T-helper 17 cell (primary cell): ENCODE measurements around the gene AAGAB. TPM values are rescaled to one million over a fixed set of nuclear protein-coding genes. Genes with fewer than 3 reads are reported as not detected.
"Not testable (repeated sequence)": the region's sequence is repeated elsewhere in the genome, so short reads cannot be mapped to it uniquely, and the experiment has no call there.

Source experiments
- ATAC-seq: fragments of 150-1000 bp; cut with Tn5 transposase; 2 replicates; pipeline ENCODE4 v1.10.0; 2021; ENCODE audit warnings: mild to moderate bottlenecking, moderate library complexity
- DNase-seq, 3 donors: peaks; one replicate each; pipeline versions ENCODE4 v3.0.0 to v3.0.0-alpha.2; 2020 to 2021
- H3K9me3 ChIP-seq: one replicate; pipeline ENCODE4 v1.7.0; 2013; ENCODE audit warnings: low read length, mild to moderate bottlenecking; ENCODE audit not compliant: control insufficient read depth, poor library complexity, severe bottlenecking
- H3K27ac Mint-ChIP-seq: one replicate; pipeline ENCODE4 v1.8.0; 2022; ENCODE audit warnings: mild to moderate bottlenecking, moderate library complexity, mixed read lengths
- H3K27me3 Mint-ChIP-seq: one replicate; pipeline ENCODE4 v1.8.0; 2022; ENCODE audit warnings: mixed read lengths
- H3K36me3 Mint-ChIP-seq: one replicate; pipeline ENCODE4 v1.8.0; 2022; ENCODE audit warnings: low read depth, mixed read lengths
- H3K4me1 Mint-ChIP-seq: one replicate; pipeline ENCODE4 v1.8.0; 2022; ENCODE audit warnings: mild to moderate bottlenecking, mixed read lengths
- H3K4me3 Mint-ChIP-seq: one replicate; pipeline ENCODE4 v1.8.0; 2022; ENCODE audit warnings: mild to moderate bottlenecking, moderate library complexity, mixed read lengths
- total RNA-seq, 4 donors: library from RNA in 2 of 4; stranded (reverse) in 2 of 4; gene quantifications; one replicate each; pipeline ENCODE4 v1.2.3 and lab custom pipeline; 2022 to 2026

Gene AAGAB
- total RNA-seq, 2 donors from 2014 or later = 29.0 to 30.6 TPM

- Mint-ChIP-seq H3K27ac (no peak overlapping the region), H3K36me3 (no peaks in the 10 kb centered on the region), H3K4me3 (no peak overlapping the region), H3K4me1 (peaks cover 4% of the 10 kb centered on the region), H3K27me3 (no peaks in the 10 kb centered on the region)
- H3K9me3 ChIP-seq = no peaks in the 10 kb centered on the region
- ATAC-seq (no peak), DNase-seq (no peak)
These were observed 13.8 kb upstream of the AAGAB start for GRCh38 chr15:67267951-67268941.

GRCh38 chr15:67267440-67267839 lies 13.0 kb upstream of the AAGAB start:
- ATAC-seq (no peak), DNase-seq (no peak)
- no peaks in the 10 kb centered on the region for H3K36me3 Mint-ChIP-seq
- no peaks in the 10 kb centered on the region for H3K27me3 Mint-ChIP-seq
- H3K9me3 ChIP-seq = no peaks in the 10 kb centered on the region
- H3K4me1 Mint-ChIP-seq = peaks cover 4% of the 10 kb centered on the region
- H3K27ac Mint-ChIP-seq = no peak overlapping the region
- H3K4me3 Mint-ChIP-seq = no peak overlapping the region

DNA sequence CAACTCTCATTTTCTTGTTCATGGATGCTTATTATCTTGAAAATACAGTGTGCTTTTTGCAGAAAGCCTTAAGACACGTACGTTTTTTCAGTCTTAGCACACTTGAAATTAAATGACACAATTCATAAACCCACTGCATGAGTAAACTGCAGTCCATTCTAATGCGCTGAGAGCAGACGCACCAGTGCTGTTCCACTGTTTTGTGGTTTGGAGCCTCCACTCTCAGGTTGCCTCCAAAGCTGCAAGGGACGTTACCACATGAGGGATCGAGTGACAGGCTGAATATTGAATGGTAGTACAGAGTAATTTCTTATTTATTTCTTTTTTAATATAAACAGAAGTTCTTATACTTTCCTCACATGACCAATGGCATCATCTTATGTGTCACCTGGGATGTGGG lies 12.4 kb upstream of the AAGAB start:
- Mint-ChIP-seq H3K27ac (no peak overlapping the region), H3K36me3 (no peaks in the 10 kb centered on the region), H3K4me3 (no peak overlapping the region), H3K4me1 (peaks cover 4% of the 10 kb centered on the region), H3K27me3 (no peaks in the 10 kb centered on the region)
- DNase-seq = no peak
- no peak for ATAC-seq
- H3K9me3 ChIP-seq = no peaks in the 10 kb centered on the region

GRCh38 chr15:67259806-67260205 lies 5.3 kb upstream of the AAGAB start:
- no peaks in the 10 kb centered on the region for H3K36me3 Mint-ChIP-seq
- H3K27me3 Mint-ChIP-seq = no peaks in the 10 kb centered on the region
- H3K4me1 Mint-ChIP-seq = peaks cover 3% of the 10 kb centered on the region
- no peak overlapping the region for H3K4me3 Mint-ChIP-seq
- no peak for ATAC-seq
- H3K9me3 ChIP-seq = no peaks in the 10 kb centered on the region
- no peak for DNase-seq
- H3K27ac Mint-ChIP-seq = no peak overlapping the region

DNA sequence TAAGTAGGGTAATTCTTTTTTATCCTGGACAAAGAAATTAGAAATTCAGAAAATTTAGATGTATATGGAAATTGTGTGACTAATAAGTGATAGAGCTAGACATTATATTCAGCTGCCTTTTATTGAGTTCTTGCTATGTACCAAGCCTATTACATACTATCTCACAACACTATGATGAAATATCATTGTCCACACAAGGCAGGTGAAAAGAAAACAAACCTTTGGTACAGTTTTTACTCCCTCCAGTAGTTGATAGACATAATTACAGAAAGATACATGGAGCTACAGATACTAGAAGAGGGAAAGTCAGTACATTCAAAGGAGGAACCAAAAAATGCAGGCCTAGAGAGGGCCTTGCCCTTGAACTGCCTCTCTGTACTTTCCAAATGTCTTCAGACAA lies 4.9 kb upstream of the AAGAB start:
- ATAC-seq (no peak), DNase-seq (no peak)
- H3K27ac Mint-ChIP-seq = no peak overlapping the region
- no peak overlapping the region for H3K4me3 Mint-ChIP-seq
- H3K36me3 Mint-ChIP-seq = no peaks in the 10 kb centered on the region
- H3K27me3 Mint-ChIP-seq = no peaks in the 10 kb centered on the region
- H3K9me3 ChIP-seq = no peaks in the 10 kb centered on the region
- peaks cover 3% of the 10 kb centered on the region for H3K4me1 Mint-ChIP-seq

DNA sequence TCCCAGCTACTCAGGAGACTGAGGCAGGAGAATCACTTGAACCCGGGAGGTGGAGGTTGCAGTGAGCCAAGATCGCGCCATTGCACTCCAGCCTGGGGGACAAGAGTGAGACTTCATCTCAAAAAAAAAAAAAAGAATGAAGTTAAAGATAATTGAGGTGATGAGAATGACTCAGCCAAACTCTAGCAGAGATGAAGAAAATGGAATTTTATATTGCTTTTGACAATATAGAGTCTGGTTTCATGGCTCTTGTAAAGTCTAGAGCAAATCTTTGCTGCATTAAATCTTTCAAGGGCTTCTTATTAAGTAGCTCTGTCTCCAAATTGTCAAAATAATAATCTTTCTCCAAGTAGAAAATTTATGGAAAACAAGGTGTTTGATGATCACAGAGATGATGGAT lies 4.0 kb upstream of the AAGAB start:
- not testable (repeated sequence) for H3K27ac Mint-ChIP-seq, DNase-seq, H3K9me3 ChIP-seq, H3K4me1 Mint-ChIP-seq, H3K4me3 Mint-ChIP-seq, H3K36me3 Mint-ChIP-seq, H3K27me3 Mint-ChIP-seq, ATAC-seq

GRCh38 chr15:67256051-67256450 lies 1.6 kb upstream of the AAGAB start:
- no peaks in the 10 kb centered on the region for H3K27me3 Mint-ChIP-seq
- no peak for DNase-seq
- H3K27ac Mint-ChIP-seq = peak overlapping the region; percentile 94

GRCh38 chr15:67253549-67254237 lies 768 bp downstream of the AAGAB start:
- Mint-ChIP-seq H3K4me3 (peak overlapping the region; percentile 95), H3K27ac (peak overlapping the region; percentile 94), H3K4me1 (peaks cover 32% of the 10 kb centered on the region), H3K36me3 (peaks cover 7% of the 10 kb centered on the region), H3K27me3 (no peaks in the 10 kb centered on the region)
- no peak for ATAC-seq
- no peaks in the 10 kb centered on the region for H3K9me3 ChIP-seq
- DNase-seq = no peak

More at GRCh38 chr15:67256051-67256450, 1.6 kb upstream of the AAGAB start:
- no peaks in the 10 kb centered on the region for H3K9me3 ChIP-seq
- Mint-ChIP-seq H3K4me3 (peak overlapping the region; percentile 79), H3K36me3 (peaks cover 5% of the 10 kb centered on the region), H3K4me1 (peaks cover 24% of the 10 kb centered on the region)
- ATAC-seq = no peak

- H3K27ac Mint-ChIP-seq = peak overlapping the region; percentile 94
- peak overlapping the region; percentile 95 for H3K4me3 Mint-ChIP-seq
- DNase-seq (no peak), ATAC-seq (no peak)
- H3K36me3 Mint-ChIP-seq = peaks cover 7% of the 10 kb centered on the region
- peaks cover 32% of the 10 kb centered on the region for H3K4me1 Mint-ChIP-seq
- H3K27me3 Mint-ChIP-seq = no peaks in the 10 kb centered on the region
- H3K9me3 ChIP-seq = no peaks in the 10 kb centered on the region
These were observed 1.4 kb downstream of the AAGAB start for GRCh38 chr15:67253101-67253500.

DNA sequence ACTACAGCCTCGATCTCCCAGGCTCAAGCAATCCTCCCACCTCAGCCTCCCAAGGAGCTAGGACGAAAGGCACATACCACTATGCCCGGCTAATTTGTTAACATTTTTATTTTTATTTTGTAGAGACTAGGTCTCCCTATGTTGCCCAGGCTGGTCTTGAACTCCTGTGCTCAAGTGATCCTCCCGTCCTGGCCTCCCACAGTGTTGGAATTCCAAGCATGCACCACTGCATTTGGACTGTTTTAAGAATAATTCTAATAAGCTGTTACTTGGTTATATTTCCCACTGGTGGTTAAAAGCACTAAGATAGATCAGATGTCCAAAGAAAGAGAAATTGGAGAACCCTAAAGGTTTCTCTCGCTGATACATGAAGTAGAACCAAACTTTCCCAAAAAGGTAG lies 3.1 kb downstream of the AAGAB start:
- H3K27ac Mint-ChIP-seq = no peak overlapping the region
- no peak overlapping the region for H3K4me3 Mint-ChIP-seq
- H3K36me3 Mint-ChIP-seq = peaks cover 7% of the 10 kb centered on the region
- H3K4me1 Mint-ChIP-seq = peaks cover 32% of the 10 kb centered on the region
- DNase-seq = no peak
- H3K27me3 Mint-ChIP-seq = no peaks in the 10 kb centered on the region
- ATAC-seq = no peak
- H3K9me3 ChIP-seq = no peaks in the 10 kb centered on the region

- peak overlapping the region; percentile 39 for H3K27ac Mint-ChIP-seq
These were observed 4.6 kb downstream of the AAGAB start for GRCh38 chr15:67249830-67250229.

DNA sequence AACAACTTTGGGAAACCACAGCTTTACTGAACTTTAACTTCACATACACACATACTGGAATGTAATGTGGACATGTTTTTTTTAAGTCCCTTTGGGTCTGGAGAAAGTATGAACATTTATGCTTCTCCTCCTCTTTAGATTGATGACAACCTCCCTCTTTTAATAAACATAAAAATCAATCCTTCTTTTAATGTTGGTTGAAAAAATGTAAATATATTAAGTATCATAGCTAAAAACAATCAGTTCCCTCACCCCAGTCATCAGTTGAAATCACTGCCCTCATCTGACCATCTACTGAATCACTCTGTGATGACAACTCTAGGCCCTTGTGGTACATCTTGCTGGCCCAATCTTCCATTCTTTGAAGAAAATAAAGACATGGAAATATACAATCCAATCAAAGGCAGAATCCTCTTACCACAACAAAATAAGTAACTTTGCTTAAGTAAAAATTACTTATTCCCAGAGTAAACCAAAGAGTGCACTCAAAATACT lies 6.4 kb downstream of the AAGAB start:
- Mint-ChIP-seq H3K36me3 (peaks cover 4% of the 10 kb centered on the region), H3K4me3 (no peak overlapping the region), H3K4me1 (peaks cover 26% of the 10 kb centered on the region), H3K27me3 (no peaks in the 10 kb centered on the region), H3K27ac (peak overlapping the region; percentile 3)
- H3K9me3 ChIP-seq = no peaks in the 10 kb centered on the region
- DNase-seq (no peak), ATAC-seq (no peak)

More at GRCh38 chr15:67249830-67250229, 4.6 kb downstream of the AAGAB start:
- ATAC-seq (no peak), DNase-seq (no peak)
- Mint-ChIP-seq H3K4me1 (peaks cover 29% of the 10 kb centered on the region), H3K27me3 (no peaks in the 10 kb centered on the region), H3K36me3 (peaks cover 7% of the 10 kb centered on the region), H3K4me3 (no peak overlapping the region)
- H3K9me3 ChIP-seq = no peaks in the 10 kb centered on the region

DNA sequence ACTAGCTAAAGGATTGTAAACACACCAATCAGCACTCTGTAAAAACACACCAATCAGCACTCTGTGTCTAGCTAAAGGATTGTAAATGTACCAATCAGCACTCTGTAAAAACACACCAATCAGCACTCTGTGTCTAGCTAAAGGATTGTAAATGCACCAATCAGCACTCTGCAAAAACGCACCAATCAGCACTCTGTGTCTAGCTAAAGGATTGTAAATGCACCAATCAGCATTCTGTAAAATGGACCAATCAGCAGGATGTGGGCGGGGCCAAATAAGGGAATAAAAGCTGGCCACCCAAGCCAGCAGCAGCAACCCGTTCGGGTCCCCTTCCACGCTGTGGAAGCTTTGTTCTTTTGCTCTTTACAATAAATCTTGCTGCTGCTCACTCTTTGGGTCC lies 7.9 kb downstream of the AAGAB start:
- not testable (repeated sequence) for H3K36me3 Mint-ChIP-seq, DNase-seq, H3K27me3 Mint-ChIP-seq, H3K27ac Mint-ChIP-seq, H3K4me3 Mint-ChIP-seq, H3K9me3 ChIP-seq, ATAC-seq
- peaks cover 23% of the 10 kb centered on the region for H3K4me1 Mint-ChIP-seq
